Measurements from ENCODE around the gene GOLPH3. TPM values are rescaled to one million over a fixed set of nuclear protein-coding genes. Genes with fewer than 3 reads are reported as not detected.

GOLPH3 gene
- total RNA-seq, 1 experiment from 2014 or later, result 69.2 TPM

DNA sequence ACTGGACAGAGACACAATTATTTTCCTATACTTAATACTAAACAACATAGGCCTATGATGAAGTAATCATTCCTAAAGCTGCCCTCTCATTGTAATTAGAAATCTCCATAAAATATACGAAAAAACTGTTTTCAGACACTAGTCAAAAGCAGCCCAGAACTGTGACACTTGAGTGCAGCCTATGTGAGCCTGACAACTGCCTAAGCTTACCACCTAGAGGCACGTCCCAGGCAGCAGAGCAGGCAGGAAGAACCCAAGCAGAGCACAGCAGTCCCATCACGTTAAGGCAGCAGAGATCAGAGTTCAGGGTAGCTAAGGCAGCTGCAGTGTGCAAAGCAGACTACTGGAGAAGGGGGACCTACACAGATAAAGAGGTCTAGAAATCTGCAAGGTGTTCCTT, 46.4 kb downstream of the GOLPH3 start:
- DNase-seq (ENCODE audit: low read depth, low spot score) (no peak), ATAC-seq (no peak)
- Histone ChIP-seq H4K20me1 (ENCODE audit: insufficient read depth) (0 out of 2 replicates have a peak, but pooled peaks cover 10% of the 10 kb centered on the region), H3K79me2 (ENCODE audit: insufficient read depth, low read length) (peaks cover 89% of the 10 kb centered on the region), H3K4me3 (replicated peaks in 1 of 2; ENCODE audit: low read depth in 1 of 2, low read length in 2 of 2) (no peak overlapping the region), H3K4me1 (ENCODE audit: control insufficient read depth in 1 of 2, insufficient read depth in 2 of 2, low read length in 2 of 2) (no peaks in the 10 kb centered on the region), H3K9me3 (ENCODE audit: control insufficient read depth in 1 of 2, insufficient read depth in 1 of 2, low read depth in 1 of 2, low read length in 2 of 2) (no peaks in the 10 kb centered on the region), H3K27ac (ENCODE audit: low read depth, low read length) (no peak overlapping the region), H2AFZ (ENCODE audit: low read depth, low read length, poor library complexity, severe bottlenecking) (no peak overlapping the region), H3K36me3 (ENCODE audit: control insufficient read depth in 1 of 2, insufficient read depth in 2 of 2, low read length in 2 of 2) (peaks cover 6 to 10% of the 10 kb centered on the region in 2 experiments; a peak in 3 of 4 replicates), H3K4me2 (ENCODE audit: low read length) (no peak overlapping the region), H3K9me2 (ENCODE audit: insufficient read depth) (no peaks in the 10 kb centered on the region), H3K9ac (ENCODE audit: low read length) (no peak overlapping the region), H3K27me3 (ENCODE audit: insufficient read depth, low read length) (no peaks in the 10 kb centered on the region)
- POLR2A ChIA-PET, result interaction anchor here (0.6 kb wide), 1 partner anchor 337 kb away, joined by 4 read pairs; no protein-coding TSS in a partner anchor
- CTCF ChIA-PET, result no interaction called here
- RAD21 ChIA-PET (ENCODE audit: low non-redundant PET in 1 of 2, low total read pairs in 2 of 2, uncharacterized antibody in 2 of 2, unreplicated experiment in 2 of 2), result no interaction called here
- intact Hi-C loops (cut with micrococcal nuclease), result no loop called here
- no TSS peak for BruUV-seq (replicated peaks)
- TF ChIP-seq CEBPB (IDR thresholded peaks at IDR 0.05; ENCODE audit: low read depth) (no peak), EZH2phosphoT487 (IDR thresholded peaks at IDR 0.05; ENCODE audit: borderline replicate concordance) (no peak), POLR2AphosphoS5 (IDR thresholded peaks at IDR 0.05; ENCODE audit: low read depth, low read length) (no peak), EGR1 (IDR thresholded peaks at IDR 0.05; ENCODE audit: low read depth) (no peak), EZH2 (IDR thresholded peaks at IDR 0.05) (no peak), TCF7L2 (IDR thresholded peaks at IDR 0.05; ENCODE audit: borderline replicate concordance, extremely low read depth, insufficient read depth, insufficient read length) (no peak), MAX (IDR thresholded peaks at IDR 0.05) (no peak), ELF1 (IDR thresholded peaks at IDR 0.05; ENCODE audit: borderline replicate concordance, low read depth) (no peak)

GRCh38 chr5:32126691-32127090, 47.4 kb downstream of the GOLPH3 start:
- Histone ChIP-seq H4K20me1 (ENCODE audit: insufficient read depth) (0 out of 2 replicates have a peak, but pooled peaks cover 10% of the 10 kb centered on the region), H3K9me2 (ENCODE audit: insufficient read depth) (no peaks in the 10 kb centered on the region), H3K9me3 (ENCODE audit: control insufficient read depth in 1 of 2, insufficient read depth in 1 of 2, low read depth in 1 of 2, low read length in 2 of 2) (no peaks in the 10 kb centered on the region), H2AFZ (ENCODE audit: low read depth, low read length, poor library complexity, severe bottlenecking) (no peak overlapping the region), H3K27me3 (ENCODE audit: insufficient read depth, low read length) (no peaks in the 10 kb centered on the region), H3K4me1 (ENCODE audit: control insufficient read depth in 1 of 2, insufficient read depth in 2 of 2, low read length in 2 of 2) (no peaks in the 10 kb centered on the region), H3K79me2 (ENCODE audit: insufficient read depth, low read length) (peaks cover 90% of the 10 kb centered on the region), H3K27ac (ENCODE audit: low read depth, low read length) (no peak overlapping the region), H3K36me3 (ENCODE audit: control insufficient read depth in 1 of 2, insufficient read depth in 2 of 2, low read length in 2 of 2) (peaks cover 6 to 14% of the 10 kb centered on the region in 2 experiments; a peak in 3 of 4 replicates), H3K4me3 (replicated peaks in 1 of 2; ENCODE audit: low read depth in 1 of 2, low read length in 2 of 2) (no peak overlapping the region), H3K9ac (ENCODE audit: low read length) (no peak overlapping the region), H3K4me2 (ENCODE audit: low read length) (no peak overlapping the region)
- RAD21 ChIA-PET (ENCODE audit: low non-redundant PET in 1 of 2, low total read pairs in 2 of 2, uncharacterized antibody in 2 of 2, unreplicated experiment in 2 of 2), result no interaction called here
- POLR2A ChIA-PET, result no interaction called here
- no peak for ATAC-seq
- no peak for TF ChIP-seq JUND (IDR thresholded peaks at IDR 0.05)
- TF ChIP-seq SRF (IDR thresholded peaks at IDR 0.05; ENCODE audit: low read depth), result no peak
- TF ChIP-seq EGR1 (IDR thresholded peaks at IDR 0.05; ENCODE audit: low read depth), result no peak
- no peak for TF ChIP-seq ATF3 (IDR thresholded peaks at IDR 0.05)
- TF ChIP-seq YY1 (IDR thresholded peaks at IDR 0.05; ENCODE audit: extremely low read depth, insufficient replicate concordance, low read depth, low read length), result no peak
- TF ChIP-seq POLR2A (IDR thresholded peaks at IDR 0.05; ENCODE audit: borderline replicate concordance, extremely low read depth, insufficient read depth, insufficient read length), result no peak
- TF ChIP-seq EZH2phosphoT487 (IDR thresholded peaks at IDR 0.05; ENCODE audit: borderline replicate concordance), result no peak
- no peak for TF ChIP-seq RAD21 (IDR thresholded peaks at IDR 0.05; ENCODE audit: low read depth)
- no peak for TF ChIP-seq ZBTB33 (IDR thresholded peaks at IDR 0.05; ENCODE audit: extremely low read depth, insufficient replicate concordance, low read length)
- no peak for TF ChIP-seq REST (IDR thresholded peaks at IDR 0.05; ENCODE audit: low read depth)
- CTCF ChIA-PET, result no interaction called here
- DNase-seq (ENCODE audit: low read depth, low spot score), result no peak
- intact Hi-C loops (cut with micrococcal nuclease), result no loop called here
- BruUV-seq (replicated peaks), result no TSS peak

All from HCT116 (cell line).